HG02938 (cell line): Measurements from ENCODE around the gene HIVEP1.

Source experiments
- ATAC-seq: cut with Tn5 transposase; IDR thresholded peaks from one replicate; pipeline ENCODE4 v1.9.1; 2021; ENCODE audit warnings: mild to moderate bottlenecking, moderate library complexity; ENCODE audit not compliant: unreplicated experiment

Gene HIVEP1

DNA sequence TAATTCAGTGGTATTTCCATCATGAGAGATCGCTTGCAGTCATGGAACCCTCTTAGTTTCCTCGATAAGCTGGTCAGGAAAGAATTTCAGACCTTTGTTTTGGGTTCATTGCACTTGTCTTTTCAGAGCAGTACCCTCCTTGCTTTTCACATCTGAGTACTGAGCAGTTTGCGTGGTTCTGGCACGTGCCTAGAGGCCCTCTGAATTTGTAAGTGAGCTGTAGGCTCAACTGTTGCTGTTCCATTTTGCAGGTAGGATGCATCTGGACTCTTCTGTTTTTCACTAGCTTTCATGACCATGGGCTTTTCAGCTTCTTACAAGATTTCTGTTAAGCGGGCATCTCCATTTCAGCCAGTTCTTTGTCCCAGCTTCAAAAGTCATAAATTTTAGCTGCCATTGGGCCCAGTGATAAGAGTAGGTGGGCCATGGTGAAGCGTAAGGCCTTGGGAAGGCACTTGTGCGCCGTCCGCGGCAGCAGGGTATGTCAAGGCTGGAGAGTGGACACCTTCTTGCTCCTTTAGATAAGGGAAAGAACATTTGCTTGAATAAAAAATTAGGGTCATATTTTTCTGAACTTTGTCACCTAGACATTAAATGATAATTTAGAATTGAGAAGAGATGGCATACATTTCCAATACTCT lies 35.8 kb downstream of the HIVEP1 start:
- ATAC-seq = no peak

DNA sequence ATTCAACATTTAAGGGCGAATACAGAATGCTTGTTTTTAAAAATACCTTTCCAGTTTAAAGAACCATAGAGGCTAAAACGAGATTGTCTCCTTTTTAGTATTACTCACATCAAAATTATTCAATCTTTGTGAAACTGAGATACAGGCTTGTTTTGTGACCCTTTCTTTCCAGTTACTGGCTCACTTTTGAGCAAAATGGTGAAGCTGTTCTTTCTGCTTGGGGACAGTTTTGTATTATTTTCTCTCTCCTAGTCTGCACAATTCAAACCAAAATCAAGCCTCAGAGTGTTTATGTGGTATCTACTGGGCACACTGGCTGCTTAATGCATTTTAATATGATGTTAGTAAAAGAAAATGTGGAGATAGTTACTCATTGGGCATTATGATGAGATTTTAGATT lies 36.5 kb downstream of the HIVEP1 start:
- no peak for ATAC-seq

DNA sequence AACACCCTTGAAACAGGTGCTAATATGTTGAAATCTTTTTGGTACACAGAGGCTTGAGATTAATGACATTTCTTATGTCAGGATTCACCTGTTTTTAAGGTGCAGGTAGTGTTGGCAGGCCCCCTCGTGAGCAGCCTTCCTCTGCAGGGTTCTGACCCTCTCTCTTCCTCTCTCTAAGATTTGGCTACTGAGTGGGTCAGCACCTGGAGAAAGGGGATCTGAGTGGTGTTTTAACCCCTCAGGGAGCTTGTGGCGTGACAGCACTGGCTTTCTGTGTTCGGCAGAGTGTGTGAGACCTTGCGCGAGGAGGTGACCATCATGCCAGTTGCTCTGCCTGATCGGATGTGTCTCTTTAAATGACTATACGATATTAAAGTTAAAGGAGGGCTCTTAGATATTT lies 37.1 kb downstream of the HIVEP1 start:
- ATAC-seq = peak; percentile 46

- ATAC-seq = peak; percentile 91
Measured at GRCh38 chr6:12051861-12052368, 39.8 kb downstream of the HIVEP1 start.

DNA sequence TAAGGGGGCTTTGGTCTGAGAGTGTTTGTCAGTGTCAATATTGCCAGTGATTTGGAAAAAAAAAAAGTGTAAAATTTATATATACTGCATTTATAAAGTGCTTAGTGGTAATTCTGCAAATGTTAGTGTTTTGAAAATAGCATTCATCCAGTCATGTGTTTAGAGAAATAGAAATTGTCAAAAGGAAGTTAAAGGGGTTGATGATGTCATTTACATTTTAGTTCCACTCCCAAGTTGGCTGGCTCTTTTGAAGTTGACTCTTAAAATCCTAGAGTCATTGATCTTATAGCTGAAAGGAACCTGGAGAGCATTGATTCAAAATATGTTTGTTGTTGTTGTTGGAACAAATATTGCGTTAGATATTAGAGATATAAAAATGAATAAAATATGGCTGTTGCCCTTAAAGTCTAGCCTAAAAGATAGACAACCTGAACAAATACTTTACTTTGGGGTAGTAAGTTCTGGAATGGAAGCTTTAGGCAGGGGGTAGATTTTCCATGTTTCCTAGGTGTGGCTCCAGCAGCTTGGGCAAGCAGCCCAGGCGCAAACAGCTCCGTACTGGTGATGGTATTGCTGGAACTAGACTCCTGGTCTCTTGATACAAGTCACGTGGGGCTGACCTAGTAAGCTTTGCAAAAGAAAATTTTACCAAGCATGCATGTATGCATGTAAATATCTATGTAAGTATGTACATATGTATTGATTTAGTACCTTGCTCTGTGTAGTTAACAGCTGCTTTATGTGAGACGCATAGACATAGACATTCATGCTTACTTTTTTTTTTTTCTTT lies 46.3 kb downstream of the HIVEP1 start:
- no peak for ATAC-seq

- peak; percentile 65 for ATAC-seq
Measured at GRCh38 chr6:12060780-12061609, 48.9 kb downstream of the HIVEP1 start.

DNA sequence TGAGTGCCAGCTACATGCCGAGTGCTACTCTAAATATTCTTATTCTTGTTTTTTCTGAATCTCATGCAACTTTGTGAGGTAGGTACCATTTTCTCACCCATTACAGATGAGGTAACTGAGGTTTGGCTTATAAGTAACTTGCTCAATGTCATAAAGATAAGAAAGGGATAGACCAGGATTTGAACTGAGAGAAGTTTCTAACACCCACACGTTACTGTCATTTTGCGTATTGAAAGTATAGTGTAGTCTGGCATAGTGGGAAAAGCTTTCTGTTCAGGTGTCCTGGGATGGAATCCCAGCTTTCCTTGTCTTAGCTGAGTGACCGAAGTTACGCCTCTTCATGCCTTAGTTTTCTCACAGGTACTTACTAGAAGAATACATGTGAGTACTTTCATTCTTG lies 50.5 kb downstream of the HIVEP1 start:
- no peak for ATAC-seq

- no peak for ATAC-seq
Measured at GRCh38 chr6:12064131-12064530, 52.0 kb downstream of the HIVEP1 start.

DNA sequence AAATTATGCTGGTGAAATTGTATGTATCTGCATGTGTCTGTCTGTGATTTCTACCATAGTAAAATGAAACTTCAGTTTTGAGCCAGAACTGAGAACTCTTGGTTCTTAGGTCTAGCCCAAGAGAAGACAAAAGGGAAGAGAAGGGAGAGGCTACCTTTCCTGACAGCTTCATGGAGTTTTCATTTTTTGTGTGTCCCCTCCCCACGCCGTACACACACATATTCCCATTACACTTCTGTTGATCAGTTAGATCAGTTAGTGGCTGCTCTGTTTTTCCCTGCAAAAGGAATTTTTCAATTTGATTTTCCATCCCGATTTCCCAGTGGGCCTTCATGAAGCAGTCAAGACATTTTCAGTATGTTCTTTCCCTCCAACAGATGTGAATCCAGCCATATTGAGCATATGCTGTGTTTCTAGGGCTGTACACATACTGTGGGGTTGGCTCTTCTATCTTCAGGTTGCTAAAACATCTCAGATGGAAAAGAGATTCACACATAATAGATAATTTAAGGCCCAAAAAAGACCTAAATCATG lies 52.5 kb downstream of the HIVEP1 start:
- ATAC-seq = no peak

DNA sequence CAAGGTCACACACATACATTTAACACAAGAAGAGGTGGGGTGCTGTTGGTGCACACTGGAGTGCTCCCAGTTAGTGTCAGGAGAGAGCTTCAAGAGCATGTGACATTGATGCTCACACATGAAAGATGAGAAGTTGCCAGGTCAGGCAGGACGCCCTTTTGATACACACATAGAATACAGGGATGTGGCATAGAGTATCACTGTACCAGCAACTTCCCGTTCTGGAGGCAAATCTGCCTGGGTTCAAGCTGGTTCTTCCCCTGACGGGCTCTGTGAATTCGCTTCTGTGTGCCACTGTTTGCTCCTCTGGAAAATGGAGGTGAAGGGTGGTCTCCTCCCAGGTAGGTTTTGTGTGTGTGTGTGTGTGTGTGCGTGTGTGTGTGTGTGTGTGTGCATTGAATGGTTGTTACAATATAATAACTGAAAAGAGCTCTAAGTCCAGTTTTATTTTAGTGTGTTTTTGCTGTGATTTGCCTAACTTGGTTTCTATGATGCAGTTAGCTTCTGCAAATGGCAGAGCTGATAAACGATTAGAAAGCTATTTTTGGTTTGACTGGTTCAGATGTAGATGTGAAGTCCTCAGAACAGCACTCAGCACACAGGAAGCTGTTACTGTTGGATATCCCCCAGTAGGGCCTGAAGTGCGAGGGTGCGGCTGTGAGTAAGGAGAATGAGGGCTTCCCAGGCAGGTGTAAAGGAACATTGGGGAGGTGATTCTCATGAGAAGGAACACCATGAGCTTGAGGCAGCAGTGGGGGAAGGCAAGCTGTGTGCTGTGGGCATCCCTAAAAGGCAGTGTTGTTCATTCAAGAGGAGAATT lies 53.4 kb downstream of the HIVEP1 start:
- peak; percentile 49 for ATAC-seq

GRCh38 chr6:12066297-12066696 lies 54.2 kb downstream of the HIVEP1 start:
- no peak for ATAC-seq

DNA sequence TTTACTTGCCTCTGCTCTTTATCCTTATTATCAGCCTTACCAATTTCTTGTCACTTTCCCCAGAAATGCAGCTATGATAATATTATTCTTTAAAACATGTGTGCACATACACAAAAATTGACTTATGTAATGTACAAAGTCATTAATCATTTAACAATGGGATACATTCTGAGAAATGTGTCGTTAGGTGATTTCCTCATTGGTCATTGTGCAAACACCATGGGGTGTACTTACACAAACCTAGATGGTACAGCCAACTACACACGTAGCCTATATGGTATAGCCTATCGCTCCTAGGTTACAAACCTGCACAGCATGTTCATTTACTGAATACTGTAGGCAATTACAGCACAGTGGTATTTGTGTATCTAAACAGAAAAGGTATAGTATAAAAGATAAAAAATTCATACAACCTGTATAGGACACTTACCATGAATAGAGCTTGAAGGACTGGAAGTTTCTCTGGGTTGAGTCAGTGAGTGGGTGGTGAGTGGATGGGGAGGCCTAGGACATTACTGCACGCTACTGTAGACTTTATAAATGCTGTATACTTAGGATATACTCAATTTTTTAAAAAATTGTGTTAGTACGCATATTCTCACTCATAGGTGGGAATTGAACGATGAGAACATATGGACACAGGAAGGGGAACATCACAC lies 56.9 kb downstream of the HIVEP1 start:
- no peak for ATAC-seq

- no peak for ATAC-seq
Measured at GRCh38 chr6:12069891-12070529, 57.9 kb downstream of the HIVEP1 start.

DNA sequence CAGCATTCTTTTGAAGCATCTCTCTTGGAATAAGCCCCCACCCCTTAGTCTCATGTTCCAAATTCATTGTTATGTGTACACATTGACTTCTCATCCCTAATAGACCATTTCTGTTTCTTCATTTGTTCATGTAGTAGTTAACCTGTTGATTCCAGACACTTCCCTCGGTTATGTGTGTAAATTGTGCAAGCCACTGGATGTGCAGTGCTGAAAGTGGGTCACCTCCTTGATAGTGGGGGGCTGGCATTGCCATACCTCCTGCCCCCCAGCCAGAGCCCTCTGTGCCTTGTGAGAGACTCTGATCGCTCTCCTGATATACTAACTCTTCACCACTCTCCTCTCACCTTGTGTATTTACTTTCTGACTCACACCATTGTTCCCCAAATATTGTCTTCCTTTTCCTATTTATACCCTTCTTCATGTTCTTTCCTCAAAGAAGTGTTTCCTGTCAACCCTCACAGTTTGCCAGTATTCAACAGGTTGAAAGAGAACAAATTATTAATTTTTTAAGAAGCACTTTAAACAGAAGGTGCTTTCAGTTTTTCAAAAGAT lies 59.0 kb downstream of the HIVEP1 start:
- ATAC-seq = no peak

DNA sequence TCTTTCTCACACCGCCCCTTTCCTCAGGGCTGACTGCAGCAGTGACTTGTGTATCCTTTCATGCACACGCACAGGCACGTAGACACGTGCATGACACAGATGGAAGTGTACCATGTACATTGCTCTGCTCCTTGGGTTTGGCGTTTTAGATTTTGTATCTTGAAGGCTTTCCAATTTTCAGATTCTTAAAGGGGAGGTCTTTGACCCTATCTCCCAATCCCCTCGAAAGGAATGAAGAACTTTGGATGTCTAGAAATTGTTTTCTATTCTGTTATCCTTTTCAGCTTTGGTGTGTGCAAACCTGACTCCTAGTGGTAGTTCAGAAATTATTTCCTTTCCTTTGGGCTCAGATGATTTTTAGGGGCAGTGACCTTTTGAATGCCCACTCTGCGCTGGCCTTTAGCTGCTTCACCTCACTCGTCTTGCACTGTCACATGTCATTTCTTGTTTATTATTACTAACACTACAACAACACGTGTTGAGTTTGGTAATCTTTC lies 63.0 kb downstream of the HIVEP1 start:
- no peak for ATAC-seq

GRCh38 chr6:12077021-12077710 lies 65.1 kb downstream of the HIVEP1 start:
- ATAC-seq = no peak

- ATAC-seq = no peak
Measured at GRCh38 chr6:12078014-12078413, 65.9 kb downstream of the HIVEP1 start.

- no peak for ATAC-seq
Measured at GRCh38 chr6:12081771-12082170, 69.7 kb downstream of the HIVEP1 start.
